ENCODE measurements around the gene ABI3BP.

Gene ABI3BP

DNA sequence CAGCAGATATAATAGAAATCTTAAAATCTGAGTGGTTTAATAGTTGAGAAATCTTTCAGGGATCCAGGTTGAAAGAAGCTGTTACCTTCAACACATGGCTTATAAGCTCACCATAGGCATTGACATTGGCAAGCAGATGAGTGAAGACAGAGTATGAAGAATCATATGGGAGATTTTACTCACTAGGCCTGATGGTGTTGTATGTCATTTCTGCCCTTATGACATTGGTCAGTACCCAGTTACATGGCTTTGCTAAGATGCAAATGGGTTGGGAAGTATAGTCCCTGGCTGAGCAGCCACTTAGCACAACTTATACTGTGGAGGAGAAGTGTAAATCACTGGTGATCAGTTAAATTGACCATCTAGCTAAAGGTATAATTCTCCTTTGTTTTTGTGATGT is 278.0 kb downstream of the ABI3BP start:
- H3K27me3 ChIP-seq = no peaks in the 10 kb centered on the region
- no peak overlapping the region for H3K4me3 ChIP-seq
- no peaks in the 10 kb centered on the region for H3K9me3 ChIP-seq
- H3K27ac ChIP-seq = no peak overlapping the region
- H3K36me3 ChIP-seq = peaks cover 1 to 25% (median 10%) of the 10 kb centered on the region in 3 donors
- H3K4me1 ChIP-seq = peaks cover 0 to 60% (median 28%) of the 10 kb centered on the region in 4 donors
- intact Hi-C loops (cut with DNase I; ENCODE audit: low total_unique reads) = no loop called here
- DNase-seq = no peak
- TF ChIP-seq CTCF (IDR thresholded peaks at IDR 0.05) = no peak

DNA sequence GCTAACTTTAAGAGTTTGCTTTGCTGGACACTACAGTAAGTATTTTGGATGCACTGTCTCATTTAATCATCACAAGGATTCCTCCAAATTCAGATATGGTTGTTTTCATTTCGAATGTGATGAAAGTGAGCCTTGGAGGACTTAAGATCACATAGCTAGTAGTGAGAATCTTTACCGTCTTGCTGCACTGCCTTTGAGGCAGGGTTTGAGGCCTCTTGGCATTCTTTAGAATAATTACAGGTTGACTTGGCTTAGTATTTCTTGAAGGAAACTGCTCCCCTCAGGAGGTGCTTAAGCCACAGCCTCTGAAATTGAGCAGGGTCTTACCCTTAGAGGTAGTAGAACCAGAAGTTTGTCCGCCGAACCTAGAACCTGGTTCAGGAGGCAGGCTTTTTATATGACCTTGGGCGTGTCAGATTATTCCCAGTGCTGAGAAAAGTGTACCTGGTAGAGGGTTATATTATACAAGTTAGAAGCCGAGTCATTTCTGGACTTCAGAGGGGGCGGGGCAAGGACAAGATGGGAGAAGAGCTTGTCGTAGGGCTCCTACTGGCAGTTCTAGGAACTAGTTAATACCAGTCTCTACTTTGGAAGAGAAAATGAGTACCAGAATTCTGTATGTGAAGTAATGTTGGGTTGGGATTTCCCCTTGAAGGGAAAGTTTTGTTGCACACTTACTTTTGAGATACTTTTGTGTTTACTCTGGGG is 282.8 kb downstream of the ABI3BP start:
- H3K4me1 ChIP-seq = peaks cover 0 to 47% (median 22%) of the 10 kb centered on the region in 4 donors
- H3K9me3 ChIP-seq = no peaks in the 10 kb centered on the region
- peak in 1 of 2 experiments; percentile 17 for TF ChIP-seq CTCF (IDR thresholded peaks at IDR 0.05)
- intact Hi-C loops (cut with DNase I; ENCODE audit: low total_unique reads) = no loop called here
- peaks cover 0 to 3% of the 10 kb centered on the region in 2 donors for H3K27me3 ChIP-seq
- peak in 1 of 2 donors; percentile 60 for DNase-seq
- H3K36me3 ChIP-seq = peaks cover 0 to 13% (median 10%) of the 10 kb centered on the region in 3 donors
- H3K4me3 ChIP-seq = peak overlapping the region; percentile 74 to 81
- H3K27ac ChIP-seq = peak overlapping the region; percentile 96

GRCh38 chr3:100709842-100710260 is 283.4 kb downstream of the ABI3BP start:
- Histone ChIP-seq H3K4me3 (peak overlapping the region; percentile 74 to 81), H3K36me3 (peaks cover 0 to 10% (median 10%) of the 10 kb centered on the region in 3 donors), H3K27ac (peak overlapping the region; percentile 96), H3K4me1 (peaks cover 0 to 42% (median 22%) of the 10 kb centered on the region in 4 donors), H3K9me3 (no peaks in the 10 kb centered on the region), H3K27me3 (peaks cover 0 to 3% of the 10 kb centered on the region in 2 donors)
- intact Hi-C loops (cut with DNase I; ENCODE audit: low total_unique reads) = no loop called here
- no peak for TF ChIP-seq CTCF (IDR thresholded peaks at IDR 0.05)
- peak in 1 of 2 donors; percentile 70 for DNase-seq

- peak; percentile 95 to 99 for DNase-seq
- Histone ChIP-seq H3K27ac (peak within 1 kb of the TSS; percentile 96), H3K27me3 (peaks cover 0 to 3% of the 10 kb centered on the region in 2 donors), H3K9me3 (no peaks in the 10 kb centered on the region), H3K4me3 (peak within 1 kb of the TSS; percentile 74 to 81), H3K36me3 (peaks cover 0 to 7% (median 5%) of the 10 kb centered on the region in 3 donors), H3K4me1 (peaks cover 0 to 36% (median 21%) of the 10 kb centered on the region in 4 donors)
- intact Hi-C loops (cut with DNase I; ENCODE audit: low total_unique reads) = no loop called here
- TF ChIP-seq CTCF (IDR thresholded peaks at IDR 0.05) = no peak
Measured at GRCh38 chr3:100708989-100709841, 284.0 kb downstream of the ABI3BP start, which contains the start of gene TFG. Gene TFG, plus strand, starts transcription at chr3:100709494. Its CDS starts 4,192 bp downstream, at chr3:100713686.

GRCh38 chr3:100708644-100708988 is 284.6 kb downstream of the ABI3BP start:
- H3K27me3 ChIP-seq = peaks cover 0 to 3% of the 10 kb centered on the region in 2 donors
- H3K4me1 ChIP-seq = peaks cover 0 to 33% (median 19%) of the 10 kb centered on the region in 4 donors
- H3K36me3 ChIP-seq = peaks cover 0 to 2% (median 0%) of the 10 kb centered on the region in 3 donors
- intact Hi-C loops (cut with DNase I; ENCODE audit: low total_unique reads) = no loop called here
- no peak for DNase-seq
- peak overlapping the region; percentile 96 for H3K27ac ChIP-seq
- peak overlapping the region; percentile 74 to 81 for H3K4me3 ChIP-seq
- H3K9me3 ChIP-seq = no peaks in the 10 kb centered on the region
- no peak for TF ChIP-seq CTCF (IDR thresholded peaks at IDR 0.05)
